HG03135 (cell line): ENCODE data around the gene CADPS.

ENCODE experiments used
- ATAC-seq: cut with Tn5 transposase; IDR thresholded peaks from one replicate; pipeline ENCODE4 v1.9.1; 2021; ENCODE audit warnings: mild to moderate bottlenecking, moderate library complexity; ENCODE audit not compliant: unreplicated experiment

CADPS gene

DNA sequence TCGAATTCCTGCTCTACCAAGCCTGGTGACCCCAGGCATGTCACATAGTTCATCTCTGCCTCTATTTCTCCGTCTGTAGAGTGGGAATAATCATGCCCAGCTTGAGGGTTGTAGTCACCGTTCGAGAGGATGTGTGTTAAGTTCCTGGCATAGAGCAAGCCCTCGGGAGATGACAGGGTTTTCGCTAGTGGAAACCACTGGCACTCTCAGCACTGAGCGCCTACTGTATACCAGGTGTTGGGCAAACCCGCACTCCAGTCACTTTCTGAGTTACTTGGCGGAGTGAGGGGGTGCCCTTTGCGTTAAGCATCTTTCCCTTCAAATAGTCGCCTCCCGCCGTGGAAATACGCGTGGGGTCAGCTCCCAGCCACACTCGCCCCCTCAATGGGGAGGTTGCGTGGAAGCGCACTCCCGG, 506.9 kb downstream of the CADPS start:
- no peak for ATAC-seq

DNA sequence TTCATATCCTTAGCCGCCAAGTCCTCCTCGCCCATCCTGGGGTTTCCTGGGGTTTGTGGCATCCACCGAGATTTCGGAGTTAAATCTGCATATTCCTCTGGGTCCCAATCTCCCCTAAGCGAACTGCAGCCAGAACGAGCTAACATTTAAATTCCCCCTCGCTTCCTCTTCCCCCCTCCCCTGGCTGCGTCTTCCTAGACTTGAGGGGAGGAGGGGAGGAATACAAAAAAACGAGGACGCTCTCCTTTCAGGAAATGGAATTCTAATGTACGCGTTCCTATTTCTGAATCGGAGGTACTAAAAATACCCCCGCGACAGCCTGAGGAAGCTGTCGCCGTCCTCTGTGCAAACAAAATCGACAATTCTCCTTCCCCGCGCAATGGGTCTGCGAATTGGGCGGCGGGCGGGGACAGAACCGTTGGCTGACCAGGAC, 507.4 kb downstream of the CADPS start:
- ATAC-seq: no peak

DNA sequence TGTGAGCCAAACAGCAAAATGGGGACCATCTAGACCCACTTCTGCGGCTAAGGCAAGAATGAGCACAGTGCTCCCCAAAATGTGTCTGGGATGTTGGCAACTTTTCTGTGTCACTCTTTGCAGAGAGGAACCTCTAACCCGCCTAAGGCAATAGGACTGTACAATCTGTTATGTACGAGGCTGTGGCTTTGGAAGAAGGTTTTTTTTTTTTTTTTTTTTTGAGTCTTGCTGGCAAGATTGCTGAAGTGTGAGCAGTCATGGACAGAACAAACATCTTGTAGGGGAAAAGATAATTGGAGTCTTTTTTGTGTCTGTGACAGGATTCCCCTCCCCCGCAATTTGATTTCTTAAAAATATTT, 509.1 kb downstream of the CADPS start:
- no peak for ATAC-seq

DNA sequence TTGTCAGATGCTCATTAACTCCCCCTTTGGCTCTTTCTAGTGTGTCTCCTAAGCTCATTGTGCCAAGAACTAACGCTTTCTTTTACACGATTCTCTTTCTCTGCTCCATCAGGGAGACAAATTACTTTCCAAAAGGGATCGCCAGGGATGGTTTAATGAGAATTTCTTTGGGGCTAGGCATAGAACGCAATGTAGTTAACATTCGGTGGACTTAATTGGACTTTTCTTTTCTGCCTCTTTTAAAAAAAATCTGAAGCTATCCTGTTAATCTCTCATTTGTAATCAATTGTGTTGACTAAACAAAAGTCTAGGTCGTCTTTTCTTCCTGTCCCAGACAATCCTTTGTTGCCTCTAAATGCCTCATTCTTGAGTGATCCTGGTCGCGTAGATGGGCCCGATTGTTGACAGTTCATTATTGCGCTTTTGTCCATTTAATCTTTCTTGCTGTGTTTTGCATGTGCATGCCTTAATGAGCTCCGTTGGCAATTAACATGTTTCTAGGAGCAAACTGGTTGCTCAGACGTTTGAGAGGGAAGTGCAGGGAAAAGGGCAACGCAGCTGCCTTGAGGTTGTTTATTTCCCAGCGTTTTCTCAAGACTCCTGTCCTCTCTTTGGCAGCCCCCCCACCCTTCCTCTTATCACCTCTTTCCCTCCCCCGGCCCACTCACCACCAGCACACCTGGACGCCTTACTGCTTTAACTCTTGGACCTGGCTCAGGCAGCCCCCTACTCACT, 509.7 kb downstream of the CADPS start:
- no peak for ATAC-seq

DNA sequence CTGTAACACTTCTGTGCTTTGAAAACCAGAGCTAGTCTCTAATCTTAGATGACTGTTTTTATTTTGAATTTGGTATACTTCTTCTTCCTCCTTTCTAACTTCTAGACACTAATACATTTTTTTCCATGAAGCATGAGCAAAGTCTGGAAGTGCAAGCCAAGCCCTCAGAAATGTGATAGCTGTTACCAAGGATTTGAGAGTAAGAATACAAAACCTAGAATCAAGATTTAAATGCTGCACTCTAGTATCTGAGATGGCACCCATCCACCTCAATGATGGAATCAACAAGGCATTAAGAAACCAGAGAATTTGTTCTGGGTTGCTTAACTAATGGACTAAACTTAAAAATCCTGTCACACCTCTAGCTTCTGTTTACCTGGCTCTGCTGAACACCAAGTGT, 511.0 kb downstream of the CADPS start:
- no peak for ATAC-seq

DNA sequence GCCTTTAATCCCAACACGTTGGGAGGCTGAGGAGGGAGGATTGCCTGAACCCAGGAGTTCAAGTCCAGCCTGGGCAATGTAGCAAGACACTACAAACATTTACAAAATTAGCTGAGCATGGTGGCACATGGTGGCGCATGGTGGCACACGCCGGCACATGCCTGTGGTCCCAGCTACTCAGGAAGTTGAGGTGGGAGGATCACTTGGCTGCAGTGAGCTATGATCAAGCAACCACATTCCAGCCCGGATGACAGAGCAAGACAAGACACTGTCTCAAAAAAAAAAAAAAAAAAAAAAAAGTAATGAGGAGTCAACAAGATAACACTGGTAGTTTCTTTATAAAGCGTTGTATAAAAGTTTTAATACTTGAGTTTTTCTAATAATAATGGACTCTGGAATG, 511.9 kb downstream of the CADPS start:
- ATAC-seq: no peak

DNA sequence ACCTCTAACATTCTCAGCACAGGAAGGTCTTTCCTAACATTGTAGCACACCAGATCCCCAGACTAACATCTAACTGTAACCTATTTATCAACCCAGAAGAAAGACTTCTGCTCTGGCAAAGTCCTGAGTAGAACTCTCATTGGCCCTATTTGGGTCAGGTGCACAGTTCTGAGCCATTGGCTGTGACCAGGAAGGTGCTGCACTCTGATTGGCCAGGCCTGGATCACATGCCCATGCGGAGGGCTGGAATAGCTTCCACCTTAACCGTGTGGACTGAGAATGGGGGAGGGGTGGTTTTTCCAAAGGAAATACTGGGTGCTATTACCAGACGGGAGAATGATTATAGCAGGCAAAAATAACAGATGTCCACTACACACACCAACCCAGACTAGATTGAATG, 513.4 kb downstream of the CADPS start:
- ATAC-seq: peak; percentile 34

DNA sequence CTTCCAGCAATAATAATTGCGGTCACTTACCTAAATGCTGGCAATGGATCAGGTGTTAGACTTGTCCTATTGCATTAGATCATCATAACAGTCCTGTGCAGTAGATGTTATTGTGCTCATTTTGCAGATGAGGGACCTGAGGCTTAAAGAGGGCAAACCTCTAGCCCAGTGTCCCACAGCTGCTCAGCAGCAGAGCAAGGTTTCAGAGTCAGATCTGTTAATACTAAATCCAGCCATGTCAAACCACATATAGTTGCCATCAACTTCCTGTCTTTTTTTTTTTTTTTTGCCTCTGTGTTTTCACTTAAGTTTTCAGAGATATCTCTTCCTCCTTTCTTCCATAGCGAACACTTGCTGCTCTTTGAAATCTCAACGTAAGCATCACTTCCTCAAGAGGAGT, 514.0 kb downstream of the CADPS start:
- ATAC-seq: peak; percentile 99

DNA sequence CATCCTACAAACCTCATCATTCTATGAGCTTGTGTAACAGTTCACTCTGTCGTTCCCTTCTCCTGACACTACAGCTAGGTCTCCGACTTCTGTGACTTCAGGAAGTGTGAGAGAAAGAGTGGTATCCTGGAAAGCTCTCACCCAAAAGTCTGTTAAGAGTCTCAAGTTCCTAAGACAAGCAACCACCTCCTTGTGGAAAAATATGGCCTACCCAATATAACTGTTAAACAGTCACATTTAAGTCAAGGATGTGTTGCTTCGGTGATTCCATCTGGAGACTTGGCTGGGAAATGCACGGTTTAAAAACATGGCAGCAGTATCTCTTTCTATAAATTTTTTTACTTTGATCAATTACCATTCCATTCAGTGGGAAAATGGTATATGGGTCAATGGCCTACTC, 515.7 kb downstream of the CADPS start:
- no peak for ATAC-seq

DNA sequence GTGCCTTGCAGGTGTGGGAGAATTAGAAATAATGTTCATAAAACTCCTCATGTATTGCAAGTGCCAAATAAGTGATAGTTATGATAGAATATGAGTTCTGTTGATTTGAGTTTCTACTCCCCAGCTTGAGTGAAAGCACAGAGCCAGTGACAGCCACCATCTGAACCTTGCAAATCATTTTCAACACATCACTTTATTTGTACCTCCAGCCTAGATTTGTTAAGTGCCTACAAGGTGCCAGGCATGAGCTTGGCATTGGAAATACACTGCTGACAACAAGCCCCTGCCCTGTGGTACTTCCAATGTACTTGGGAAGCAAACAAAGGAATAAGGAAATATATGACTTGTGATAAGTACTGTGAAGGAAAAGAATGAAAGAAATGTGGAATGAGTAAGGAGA, 518.9 kb downstream of the CADPS start:
- ATAC-seq: no peak

DNA sequence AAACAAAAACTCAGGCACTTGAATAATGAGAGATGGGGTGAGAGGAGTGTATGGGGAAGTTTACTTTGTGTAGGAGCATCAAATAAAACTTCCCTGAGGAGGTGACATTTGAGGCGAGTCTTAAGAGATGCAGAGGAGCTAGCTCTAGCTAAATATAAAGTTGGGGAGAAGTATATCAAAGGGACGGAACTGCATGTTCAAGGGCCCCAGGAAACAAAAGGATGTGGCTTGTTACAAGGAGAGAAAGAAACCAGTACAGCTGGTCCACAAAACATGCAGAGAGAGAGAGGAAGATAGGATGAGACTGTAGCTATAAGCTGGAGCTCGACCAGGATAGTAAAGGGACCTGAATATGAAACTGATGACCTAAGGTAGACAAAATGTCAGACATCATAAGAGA, 519.5 kb downstream of the CADPS start:
- ATAC-seq: no peak
